RPMI8226 (cell line): Measurements from ENCODE around the gene CCL2.
A peak's percentile ranks its signal among the peaks of the same experiment; 100 is the strongest.
"Not testable (repeated sequence)": the region's sequence is repeated elsewhere in the genome, so short reads cannot be mapped to it uniquely, and the experiment has no call there.

Experiments
- DNase-seq: peaks from one replicate; pipeline ENCODE4 v3.0.0-alpha.2; 2015

The CCL2 gene

GRCh38 chr17:34254651-34255380 lies at the start of gene CCL2:
Gene CCL2, plus strand, starts transcription at chr17:34255285. Its CDS starts 65 bp downstream, at chr17:34255350.
- DNase-seq: peak; percentile 50

- no peak for DNase-seq
Observed at GRCh38 chr17:34205401-34205800, 49.7 kb upstream of the CCL2 start.

DNA sequence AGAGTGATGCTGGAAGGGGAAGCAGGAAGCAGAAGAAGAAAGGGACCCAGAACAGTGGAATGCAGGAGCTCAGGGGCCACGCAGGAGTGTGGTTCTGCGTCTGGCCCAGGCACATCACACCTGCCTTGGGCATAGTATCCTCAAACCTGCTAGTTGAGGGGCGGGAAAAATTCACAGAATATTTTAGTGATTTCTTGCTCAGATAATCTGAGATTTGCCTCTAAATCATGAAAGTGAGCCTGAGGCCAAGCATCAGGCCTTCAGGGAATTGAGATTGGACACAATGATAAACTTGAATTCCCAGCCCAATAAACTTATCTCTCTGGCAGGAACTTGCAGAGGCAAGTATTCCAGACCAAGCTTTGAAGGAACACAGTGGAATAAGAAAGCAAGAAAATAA lies 48.5 kb upstream of the CCL2 start:
- DNase-seq: no peak

- DNase-seq: no peak
Observed at GRCh38 chr17:34207572-34207971, 47.5 kb upstream of the CCL2 start.

- DNase-seq: no peak
Observed at GRCh38 chr17:34218748-34219147, 36.3 kb upstream of the CCL2 start.

DNA sequence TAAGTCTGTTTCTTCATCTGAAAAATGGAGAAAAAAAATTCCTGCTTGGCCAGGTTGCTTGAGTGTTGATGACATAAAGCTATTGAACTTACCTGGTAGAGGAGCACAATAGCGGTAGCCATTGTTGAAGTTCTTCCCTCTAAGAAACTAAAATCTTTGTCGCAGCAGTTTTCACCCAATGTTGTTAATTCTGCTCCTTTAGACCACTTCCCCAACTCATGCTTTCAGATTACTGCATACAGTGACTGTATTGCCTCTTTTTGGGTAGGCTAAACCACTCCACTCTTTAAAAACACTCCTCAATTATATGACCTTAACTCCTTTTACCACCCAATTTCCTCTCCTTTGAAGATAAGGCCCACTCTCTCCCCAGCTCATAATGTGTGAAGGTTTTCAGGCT lies 35.7 kb upstream of the CCL2 start:
- DNase-seq: no peak

DNA sequence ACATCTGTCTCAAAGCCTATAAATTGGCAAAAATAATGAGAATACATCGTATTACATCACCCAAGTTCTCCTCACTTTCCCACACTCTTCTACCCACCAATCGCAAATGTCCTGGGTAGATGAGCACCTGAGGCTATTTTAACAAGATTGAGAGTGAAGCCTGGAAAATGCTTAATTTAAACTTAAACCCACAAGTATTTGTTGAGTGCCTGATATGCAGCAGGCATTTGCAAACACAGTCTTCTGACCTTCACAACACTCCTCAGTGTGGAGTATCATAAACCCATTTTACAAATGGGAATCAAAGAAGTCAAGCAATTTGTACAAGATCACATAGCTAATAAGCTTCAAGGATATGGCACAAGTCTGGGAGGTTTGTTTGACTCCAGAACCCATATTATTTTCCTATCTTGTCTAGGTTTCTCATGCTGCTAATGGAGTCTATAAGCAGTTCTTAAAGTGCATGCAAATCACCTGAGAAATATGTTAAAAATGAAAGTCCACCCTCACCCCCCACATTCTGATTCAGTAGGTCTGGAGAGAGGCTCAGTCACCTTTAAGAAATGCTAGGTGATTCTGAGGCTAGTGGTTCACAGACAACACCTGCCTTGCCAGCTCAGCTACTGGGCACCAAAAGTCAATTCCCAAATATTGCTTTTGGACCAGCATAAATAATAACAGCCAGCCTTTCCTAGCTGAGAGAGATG lies 34.9 kb upstream of the CCL2 start:
- DNase-seq: no peak

DNA sequence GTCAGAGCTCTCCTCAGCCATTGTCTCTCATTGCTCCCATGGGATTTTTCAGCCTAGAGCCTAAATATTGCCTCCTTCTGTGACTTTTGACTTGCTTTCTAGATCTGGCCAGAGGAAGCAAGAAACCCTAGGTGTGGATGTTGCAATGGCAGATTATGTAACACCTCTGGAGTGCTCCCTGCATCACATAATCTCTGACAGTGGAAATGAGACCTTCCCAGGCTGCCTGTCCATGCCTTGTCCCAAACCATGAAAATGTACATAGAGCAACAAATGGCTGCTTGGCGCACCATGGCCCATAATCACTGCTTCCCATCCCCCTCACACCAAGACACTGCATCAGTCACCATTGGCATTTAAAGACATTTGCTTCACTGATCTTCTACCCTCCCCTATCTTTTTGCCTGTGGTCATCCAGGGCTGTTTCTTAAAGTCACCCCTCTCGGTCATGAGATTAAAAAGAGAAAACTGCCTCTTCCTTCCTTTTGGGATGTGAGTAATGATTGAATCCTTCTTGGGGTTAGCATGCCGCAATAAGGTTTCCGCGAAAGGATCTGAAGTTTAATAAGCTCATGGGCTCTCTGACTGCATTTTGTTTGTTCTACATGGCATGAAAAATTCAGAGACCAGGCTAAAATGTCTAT lies 34.2 kb upstream of the CCL2 start:
- DNase-seq: no peak

- no peak for DNase-seq
Observed at GRCh38 chr17:34221411-34221810, 33.7 kb upstream of the CCL2 start.

- DNase-seq: no peak
Observed at GRCh38 chr17:34222722-34223497, 32.2 kb upstream of the CCL2 start.

- DNase-seq: no peak
Observed at GRCh38 chr17:34225046-34225445, 30.0 kb upstream of the CCL2 start.

- DNase-seq: no peak
Observed at GRCh38 chr17:34226011-34226743, 28.9 kb upstream of the CCL2 start.

DNA sequence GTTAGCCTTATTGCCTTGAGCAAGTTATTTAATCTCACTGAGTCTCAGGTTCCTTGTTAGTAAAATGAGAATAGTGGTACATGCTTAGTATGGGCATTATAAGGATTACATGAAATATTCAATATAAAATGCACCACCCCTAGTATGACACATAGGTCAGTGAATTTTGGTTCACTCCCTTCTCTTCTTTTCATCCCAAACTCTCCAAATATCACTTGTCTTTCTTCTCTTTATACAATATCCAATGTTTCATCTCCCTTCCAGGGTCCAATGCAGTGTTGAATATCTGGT lies 28.4 kb upstream of the CCL2 start:
- no peak for DNase-seq

DNA sequence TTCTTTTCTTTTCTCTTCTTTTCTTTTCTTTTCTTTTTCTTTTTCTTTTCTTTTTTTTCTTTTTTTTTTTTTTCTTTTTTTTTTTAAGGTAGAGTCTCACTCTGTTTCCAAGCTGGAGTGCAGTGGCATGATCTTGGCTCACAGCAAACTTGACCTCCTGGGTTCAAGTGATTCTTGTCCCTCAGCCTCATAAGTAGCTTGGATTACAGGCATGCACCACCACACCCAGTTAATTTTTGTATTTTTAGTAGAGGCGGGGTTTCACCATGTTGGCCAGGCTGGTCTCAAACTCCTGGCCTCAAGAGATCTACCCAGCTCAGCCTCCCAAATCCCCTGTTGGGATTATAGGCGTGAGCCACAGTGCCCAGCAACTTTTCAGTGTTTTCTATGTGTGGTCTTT lies 27.8 kb upstream of the CCL2 start:
- DNase-seq: not testable (repeated sequence)

DNA sequence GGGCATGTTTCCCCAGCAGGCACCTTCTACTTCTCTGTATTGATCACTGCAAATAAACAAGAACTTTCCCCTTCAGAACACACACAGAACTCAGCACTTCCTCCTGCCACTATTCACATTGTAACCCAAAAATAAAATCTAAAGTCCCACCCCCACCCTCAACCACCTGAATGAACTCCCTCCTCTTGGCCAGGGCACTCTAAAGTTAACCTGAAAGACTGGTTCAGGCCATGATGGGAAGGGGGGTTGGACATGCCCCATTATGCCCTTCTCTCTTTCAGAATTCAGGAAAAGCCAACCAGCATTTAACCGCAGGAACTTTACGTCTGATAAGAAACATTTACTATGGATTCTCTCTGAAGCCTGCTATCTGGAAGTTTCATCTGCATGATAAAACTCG lies 27.4 kb upstream of the CCL2 start:
- DNase-seq: no peak

- no peak for DNase-seq
Observed at GRCh38 chr17:34228781-34229180, 26.3 kb upstream of the CCL2 start.

GRCh38 chr17:34230342-34230741 lies 24.7 kb upstream of the CCL2 start:
- no peak for DNase-seq

- no peak for DNase-seq
Observed at GRCh38 chr17:34234616-34235015, 20.5 kb upstream of the CCL2 start.

- no peak for DNase-seq
Observed at GRCh38 chr17:34235389-34236028, 19.6 kb upstream of the CCL2 start.

GRCh38 chr17:34236281-34236892 lies 18.7 kb upstream of the CCL2 start:
- DNase-seq: no peak

GRCh38 chr17:34237458-34237857 lies 17.6 kb upstream of the CCL2 start:
- DNase-seq: no peak

DNA sequence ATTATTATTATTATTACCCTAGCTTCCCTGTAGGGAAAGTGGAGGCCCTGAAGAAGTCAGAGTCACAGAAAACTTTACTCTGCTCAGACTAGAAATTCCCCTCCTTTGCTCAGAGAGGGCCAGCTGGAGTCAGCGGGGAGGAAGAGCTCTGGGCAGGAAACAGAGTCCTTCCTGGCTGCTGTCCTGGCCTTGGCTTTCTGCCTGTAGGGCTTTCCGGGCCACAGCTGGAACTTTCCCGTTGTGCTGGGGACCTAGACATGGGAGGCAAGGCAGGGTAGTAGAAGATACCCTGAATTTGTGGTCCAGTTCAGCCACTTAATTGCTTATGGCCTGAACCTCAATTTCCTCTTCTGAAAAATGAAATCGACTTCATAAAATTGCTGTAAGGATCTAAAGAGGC lies 14.0 kb upstream of the CCL2 start:
- no peak for DNase-seq
